ENCODE measurements around the gene SZT2.

- TF ChIP-seq CTCF (conservative IDR thresholded peaks at IDR 0.05) (no peak), EZH2 (IDR thresholded peaks at IDR 0.05; ENCODE audit: low read depth) (no peak)
Measured at GRCh38 chr1:43405219-43405875, 15.6 kb downstream of the SZT2 start.
